H1 (cell line): ENCODE results near the gene GRK3.

ENCODE experiments used
- BACH1 ChIP-seq: IDR thresholded peaks from 2 replicates; pipeline ENCODE4 v1.6.1; 2012; ENCODE audit warnings: low read length, improper control_type of control experiment
- EZH2 ChIP-seq: fragments of 200-600 bp; sonication (generic); IDR thresholded peaks from 2 replicates; pipeline ENCODE4 v1.7.1; 2012; ENCODE audit warnings: low read depth, mild to moderate bottlenecking, moderate library complexity, low read length, inconsistent platforms; ENCODE audit not compliant: severe bottlenecking
- GABPA ChIP-seq: IDR thresholded peaks from 2 replicates; pipeline ENCODE4 v1.6.1; 2011; ENCODE audit warnings: mild to moderate bottlenecking, low read length, moderate library complexity, borderline replicate concordance; ENCODE audit not compliant: insufficient read depth
- GTF2F1 ChIP-seq: IDR thresholded peaks from 2 replicates; pipeline ENCODE4 v1.6.1; 2012; ENCODE audit warnings: low read depth, low read length, improper control_type of control experiment, borderline replicate concordance
- KDM1A ChIP-seq: fragments of 200-600, 300-600 bp; sonication (generic); IDR thresholded peaks from 2 replicates; pipeline ENCODE4 v1.7.1; 2016; ENCODE audit warnings: mild to moderate bottlenecking, low read length, borderline replicate concordance
- PHF8 ChIP-seq: fragments of 200-600 bp; sonication (generic); conservative IDR thresholded peaks from 2 replicates; pipeline ENCODE4 v1.7.1; 2012; ENCODE audit warnings: low read depth, mild to moderate bottlenecking, inconsistent platforms, low read length, moderate library complexity
- POLR2A ChIP-seq, 2 experiments: IDR thresholded peaks; 1 replicate in 1 of 2; 2 replicates in 1 of 2; pipeline ENCODE4 v1.6.1; 2011; ENCODE audit warnings: low read depth in 2 of 2, low read length in 2 of 2, mild to moderate bottlenecking in 2 of 2; ENCODE audit errors: control extremely low read depth in 1 of 2
- POLR2AphosphoS5 ChIP-seq: IDR thresholded peaks from 2 replicates; pipeline ENCODE4 v1.6.1; 2011; ENCODE audit warnings: low read depth, low read length
- SUZ12 ChIP-seq: fragments of 200-600 bp; sonication (generic); IDR thresholded peaks from 2 replicates; pipeline ENCODE4 v1.6.1; 2012; ENCODE audit warnings: mild to moderate bottlenecking, inconsistent platforms, low read length, moderate library complexity, mixed read lengths
- YY1 ChIP-seq: IDR thresholded peaks from 2 replicates; pipeline ENCODE4 v1.6.1; 2011; ENCODE audit warnings: low read depth, mild to moderate bottlenecking, low read length
- TF ChIP-seq, protein P1 (sequence below), 3 experiments: IDR thresholded peaks; 1 replicate in 2 of 3; 2 replicates in 1 of 3; pipeline versions ENCODE4 v1.5.1 to v1.6.1; 2011; ENCODE audit warnings: low read length in 3 of 3, mild to moderate bottlenecking in 3 of 3, inconsistent platforms in 2 of 3, low read depth in 1 of 3, moderate library complexity in 1 of 3; ENCODE audit not compliant: insufficient read depth in 1 of 3; ENCODE audit errors: control extremely low read depth in 1 of 3
- TF ChIP-seq, protein P2 (sequence below): IDR thresholded peaks from 2 replicates; pipeline ENCODE4 v1.6.1; 2012; ENCODE audit warnings: low read length, inconsistent platforms
- TF ChIP-seq, protein P3 (sequence below): IDR thresholded peaks from 2 replicates; pipeline ENCODE4 v1.6.1; 2012; ENCODE audit warnings: inconsistent platforms
- TF ChIP-seq, protein P4 (sequence below): IDR thresholded peaks from 2 replicates; pipeline ENCODE4 v1.6.1; 2012; ENCODE audit warnings: inconsistent platforms

DNA sequence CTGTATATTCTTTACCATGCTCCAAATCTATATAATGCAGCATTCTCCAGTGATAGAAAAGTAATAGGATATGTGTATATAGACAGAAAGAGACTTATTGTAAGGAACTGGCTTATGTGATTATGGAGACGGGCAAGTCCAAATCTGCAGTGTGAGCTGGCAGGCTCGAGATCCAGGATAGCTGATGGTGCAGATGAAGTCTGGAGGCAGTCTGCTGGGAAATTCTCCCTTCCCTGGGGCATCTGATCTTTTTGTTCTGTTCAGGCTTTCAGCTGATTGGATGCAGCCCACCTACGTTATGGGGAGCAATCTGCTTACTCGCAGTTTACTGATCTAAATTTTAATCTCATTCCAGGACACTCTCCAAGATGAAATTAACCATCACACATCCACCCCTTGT lies 73.2 kb downstream of the GRK3 start:
- TF ChIP-seq, protein P1, sequence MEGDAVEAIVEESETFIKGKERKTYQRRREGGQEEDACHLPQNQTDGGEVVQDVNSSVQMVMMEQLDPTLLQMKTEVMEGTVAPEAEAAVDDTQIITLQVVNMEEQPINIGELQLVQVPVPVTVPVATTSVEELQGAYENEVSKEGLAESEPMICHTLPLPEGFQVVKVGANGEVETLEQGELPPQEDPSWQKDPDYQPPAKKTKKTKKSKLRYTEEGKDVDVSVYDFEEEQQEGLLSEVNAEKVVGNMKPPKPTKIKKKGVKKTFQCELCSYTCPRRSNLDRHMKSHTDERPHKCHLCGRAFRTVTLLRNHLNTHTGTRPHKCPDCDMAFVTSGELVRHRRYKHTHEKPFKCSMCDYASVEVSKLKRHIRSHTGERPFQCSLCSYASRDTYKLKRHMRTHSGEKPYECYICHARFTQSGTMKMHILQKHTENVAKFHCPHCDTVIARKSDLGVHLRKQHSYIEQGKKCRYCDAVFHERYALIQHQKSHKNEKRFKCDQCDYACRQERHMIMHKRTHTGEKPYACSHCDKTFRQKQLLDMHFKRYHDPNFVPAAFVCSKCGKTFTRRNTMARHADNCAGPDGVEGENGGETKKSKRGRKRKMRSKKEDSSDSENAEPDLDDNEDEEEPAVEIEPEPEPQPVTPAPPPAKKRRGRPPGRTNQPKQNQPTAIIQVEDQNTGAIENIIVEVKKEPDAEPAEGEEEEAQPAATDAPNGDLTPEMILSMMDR (IDR thresholded peaks at IDR 0.05; ENCODE audit: control extremely low read depth in 1 of 3, insufficient read depth in 1 of 3, low read depth in 1 of 3, low read length in 3 of 3) = no peak
- TF ChIP-seq GTF2F1 = no peak
- TF ChIP-seq BACH1 = no peak
- TF ChIP-seq KDM1A = no peak
- no peak for TF ChIP-seq SUZ12
- no peak for TF ChIP-seq EZH2
- no peak for TF ChIP-seq POLR2AphosphoS5
- TF ChIP-seq, protein P2, sequence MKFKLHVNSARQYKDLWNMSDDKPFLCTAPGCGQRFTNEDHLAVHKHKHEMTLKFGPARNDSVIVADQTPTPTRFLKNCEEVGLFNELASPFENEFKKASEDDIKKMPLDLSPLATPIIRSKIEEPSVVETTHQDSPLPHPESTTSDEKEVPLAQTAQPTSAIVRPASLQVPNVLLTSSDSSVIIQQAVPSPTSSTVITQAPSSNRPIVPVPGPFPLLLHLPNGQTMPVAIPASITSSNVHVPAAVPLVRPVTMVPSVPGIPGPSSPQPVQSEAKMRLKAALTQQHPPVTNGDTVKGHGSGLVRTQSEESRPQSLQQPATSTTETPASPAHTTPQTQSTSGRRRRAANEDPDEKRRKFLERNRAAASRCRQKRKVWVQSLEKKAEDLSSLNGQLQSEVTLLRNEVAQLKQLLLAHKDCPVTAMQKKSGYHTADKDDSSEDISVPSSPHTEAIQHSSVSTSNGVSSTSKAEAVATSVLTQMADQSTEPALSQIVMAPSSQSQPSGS = no peak
- no peak for TF ChIP-seq POLR2A (IDR thresholded peaks at IDR 0.05; ENCODE audit: control extremely low read depth in 1 of 2, low read depth in 2 of 2, low read length in 2 of 2)
- no peak for TF ChIP-seq GABPA
- no peak for TF ChIP-seq YY1
- TF ChIP-seq, protein P3, sequence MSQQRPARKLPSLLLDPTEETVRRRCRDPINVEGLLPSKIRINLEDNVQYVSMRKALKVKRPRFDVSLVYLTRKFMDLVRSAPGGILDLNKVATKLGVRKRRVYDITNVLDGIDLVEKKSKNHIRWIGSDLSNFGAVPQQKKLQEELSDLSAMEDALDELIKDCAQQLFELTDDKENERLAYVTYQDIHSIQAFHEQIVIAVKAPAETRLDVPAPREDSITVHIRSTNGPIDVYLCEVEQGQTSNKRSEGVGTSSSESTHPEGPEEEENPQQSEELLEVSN = no peak
- no peak for TF ChIP-seq PHF8
- TF ChIP-seq, protein P4, sequence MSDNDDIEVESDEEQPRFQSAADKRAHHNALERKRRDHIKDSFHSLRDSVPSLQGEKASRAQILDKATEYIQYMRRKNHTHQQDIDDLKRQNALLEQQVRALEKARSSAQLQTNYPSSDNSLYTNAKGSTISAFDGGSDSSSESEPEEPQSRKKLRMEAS = no peak
